Measurements from ENCODE around the gene MAIP1. TPM values are rescaled to one million over a fixed set of nuclear protein-coding genes. Genes with fewer than 3 reads are reported as not detected.

MAIP1 gene
- total RNA-seq, 1 donor from 2014 or later, result 28.2 TPM

Other genes with a start within 250 kb of the MAIP1 start
- 3.3 TPM for gene FTCDNL1, start 104.4 kb upstream of the MAIP1 start, total RNA-seq
- 7.0 TPM for gene C2orf69, start 44.3 kb upstream of the MAIP1 start, total RNA-seq
- 2.7 TPM for gene TYW5, start 91 bp upstream of the MAIP1 start, total RNA-seq

Data from Right ventricle myocardium superior (tissue), 1 donor.